Head of caudate nucleus (tissue), 42 donors: Measurements from ENCODE around the gene DKK3.

ENCODE experiments used
- DNase-seq, 42 donors: peaks; one replicate each; pipeline versions ENCODE4 v3.0.0 to v3.0.0-alpha.2; 2020 to 2021; ENCODE audit warnings: mixed read lengths in 7 of 42
- intact Hi-C: fragments of 100-400 bp; cut with DNase I; formaldehyde crosslinking; loops from one replicate; pipeline ENCODE4 v1.15.0; 2022

The DKK3 gene

GRCh38 chr11:11976481-11977127 is 31.8 kb downstream of the DKK3 start:
- intact Hi-C loops, result no loop called here
- peak in 14 of 42 donors; percentile 1 to 46 (median 17) for DNase-seq

- intact Hi-C loops, result no loop called here
- peak in 10 of 42 donors; percentile 0 to 38 (median 12) for DNase-seq
Observed at GRCh38 chr11:11975201-11976092, 33.0 kb downstream of the DKK3 start.

- DNase-seq, result peak in 7 of 42 donors; percentile 1 to 41 (median 9)
- intact Hi-C loops, result no loop called here
Observed at GRCh38 chr11:11973866-11974265, 34.6 kb downstream of the DKK3 start.

GRCh38 chr11:11973361-11973800 is 35.0 kb downstream of the DKK3 start:
- DNase-seq, result peak in 41 of 42 donors; percentile 47 to 91 (median 70)
- intact Hi-C loops, result no loop called here

- DNase-seq, result peak in 5 of 42 donors; percentile 1 to 27 (median 3)
- intact Hi-C loops, result no loop called here
Observed at GRCh38 chr11:11972730-11973341, 35.6 kb downstream of the DKK3 start.

- intact Hi-C loops, result no loop called here
- peak in 12 of 42 donors; percentile 3 to 55 (median 26) for DNase-seq
Observed at GRCh38 chr11:11971906-11972547, 36.4 kb downstream of the DKK3 start.

- peak in 5 of 42 donors; percentile 9 to 40 (median 17) for DNase-seq
- intact Hi-C loops, result no loop called here
Observed at GRCh38 chr11:11970556-11970955, 37.9 kb downstream of the DKK3 start.

GRCh38 chr11:11969380-11970215 is 38.8 kb downstream of the DKK3 start:
- DNase-seq, result peak in 40 of 42 donors; percentile 47 to 85 (median 71)

GRCh38 chr11:11968511-11969280 is 39.7 kb downstream of the DKK3 start:
- intact Hi-C loops, result loop anchor here (10.0 kb wide), 1 partner anchor 124 kb away; the partner anchor contains the start of gene USP47
- DNase-seq, result peak in 5 of 42 donors; percentile 4 to 36 (median 9)

More at GRCh38 chr11:11969380-11970215, 38.8 kb downstream of the DKK3 start:
- intact Hi-C loops, result loop anchor here (10.0 kb wide), 1 partner anchor 125 kb away; the partner anchor contains the start of gene USP47

GRCh38 chr11:11967669-11968510 is 40.5 kb downstream of the DKK3 start:
- intact Hi-C loops, result loop anchor here (10.0 kb wide), 1 partner anchor 123 kb away; the partner anchor contains the start of gene USP47
- peak in 2 of 42 donors; percentile 4 to 32 for DNase-seq

- intact Hi-C loops, result loop anchor here (10.0 kb wide), 1 partner anchor 122 kb away; the partner anchor contains the start of gene USP47
- peak; percentile 65 to 92 (median 80) for DNase-seq
Observed at GRCh38 chr11:11966826-11967668, 41.4 kb downstream of the DKK3 start.

- peak in 29 of 42 donors; percentile 35 to 89 (median 66) for DNase-seq
- intact Hi-C loops, result loop anchor here (10.0 kb wide), 1 partner anchor 122 kb away; the partner anchor contains the start of gene USP47
Observed at GRCh38 chr11:11966354-11966741, 42.1 kb downstream of the DKK3 start.

GRCh38 chr11:11965656-11966353 is 42.6 kb downstream of the DKK3 start:
- intact Hi-C loops, result loop anchor here (10.0 kb wide), 1 partner anchor 121 kb away; the partner anchor contains the start of gene USP47
- no peak for DNase-seq

GRCh38 chr11:11965192-11965591 is 43.2 kb downstream of the DKK3 start:
- intact Hi-C loops, result loop anchor here (10.0 kb wide), 1 partner anchor 120 kb away; the partner anchor contains the start of gene USP47
- DNase-seq, result no peak
